C4-2B (cell line): ENCODE data around the gene NCK2.

Experiments
- H3K27ac ChIP-seq: fragments of 450-650 bp; 2 replicates; pipeline ENCODE4 v1.5.1; 2017
- ZFX ChIP-seq: fragments of 450-650 bp; IDR thresholded peaks from 2 replicates; pipeline ENCODE4 v1.6.1; 2017
- TF ChIP-seq, protein P1 (sequence below): fragments of 450-650 bp; conservative IDR thresholded peaks from 2 replicates; pipeline ENCODE4 v1.5.1; 2017; ENCODE audit warnings: mild to moderate bottlenecking

NCK2 gene

DNA sequence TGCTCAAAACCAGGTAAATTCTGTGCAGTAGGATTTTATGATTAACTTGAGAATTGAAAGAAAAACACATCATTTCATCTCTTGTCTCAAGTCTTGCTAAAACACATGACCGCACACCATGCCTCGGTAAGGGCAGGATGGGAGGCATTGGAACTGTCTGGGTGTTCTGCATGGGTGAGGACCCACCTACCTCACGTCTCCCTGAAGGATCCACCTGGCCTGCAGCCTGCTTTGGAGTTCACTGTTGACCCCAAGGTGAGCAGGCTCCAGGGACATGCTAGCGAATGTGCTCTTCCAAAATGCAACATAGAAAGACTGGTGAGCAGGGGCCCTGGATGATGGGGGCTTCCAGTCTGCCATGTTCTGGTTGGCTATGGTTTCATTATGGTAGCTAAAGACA lies 131.5 kb downstream of the NCK2 start:
- TF ChIP-seq, protein P1, sequence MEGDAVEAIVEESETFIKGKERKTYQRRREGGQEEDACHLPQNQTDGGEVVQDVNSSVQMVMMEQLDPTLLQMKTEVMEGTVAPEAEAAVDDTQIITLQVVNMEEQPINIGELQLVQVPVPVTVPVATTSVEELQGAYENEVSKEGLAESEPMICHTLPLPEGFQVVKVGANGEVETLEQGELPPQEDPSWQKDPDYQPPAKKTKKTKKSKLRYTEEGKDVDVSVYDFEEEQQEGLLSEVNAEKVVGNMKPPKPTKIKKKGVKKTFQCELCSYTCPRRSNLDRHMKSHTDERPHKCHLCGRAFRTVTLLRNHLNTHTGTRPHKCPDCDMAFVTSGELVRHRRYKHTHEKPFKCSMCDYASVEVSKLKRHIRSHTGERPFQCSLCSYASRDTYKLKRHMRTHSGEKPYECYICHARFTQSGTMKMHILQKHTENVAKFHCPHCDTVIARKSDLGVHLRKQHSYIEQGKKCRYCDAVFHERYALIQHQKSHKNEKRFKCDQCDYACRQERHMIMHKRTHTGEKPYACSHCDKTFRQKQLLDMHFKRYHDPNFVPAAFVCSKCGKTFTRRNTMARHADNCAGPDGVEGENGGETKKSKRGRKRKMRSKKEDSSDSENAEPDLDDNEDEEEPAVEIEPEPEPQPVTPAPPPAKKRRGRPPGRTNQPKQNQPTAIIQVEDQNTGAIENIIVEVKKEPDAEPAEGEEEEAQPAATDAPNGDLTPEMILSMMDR = no peak
- TF ChIP-seq ZFX = no peak
- no peak overlapping the region for H3K27ac ChIP-seq

DNA sequence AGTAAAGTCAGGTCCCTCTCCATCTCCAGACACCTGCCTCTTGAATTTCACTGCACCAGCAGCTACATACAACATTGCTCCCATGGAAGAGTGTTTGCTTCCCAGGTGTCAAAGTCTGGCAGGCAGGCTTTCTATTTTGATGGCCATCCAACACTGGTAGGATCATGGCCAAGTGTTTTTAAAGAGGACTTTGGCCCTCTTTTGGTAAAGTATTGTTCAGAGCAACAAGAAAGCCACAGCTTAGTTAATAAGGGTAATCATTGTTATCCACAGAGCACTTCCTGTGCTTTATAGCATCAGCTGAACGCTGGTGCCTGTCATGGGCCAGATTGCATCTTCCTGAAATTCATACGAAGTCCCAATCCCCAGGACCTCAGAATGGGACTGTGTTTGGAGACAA lies 133.2 kb downstream of the NCK2 start:
- TF ChIP-seq ZFX = no peak
- TF ChIP-seq, protein P1 = no peak
- H3K27ac ChIP-seq = no peak overlapping the region

DNA sequence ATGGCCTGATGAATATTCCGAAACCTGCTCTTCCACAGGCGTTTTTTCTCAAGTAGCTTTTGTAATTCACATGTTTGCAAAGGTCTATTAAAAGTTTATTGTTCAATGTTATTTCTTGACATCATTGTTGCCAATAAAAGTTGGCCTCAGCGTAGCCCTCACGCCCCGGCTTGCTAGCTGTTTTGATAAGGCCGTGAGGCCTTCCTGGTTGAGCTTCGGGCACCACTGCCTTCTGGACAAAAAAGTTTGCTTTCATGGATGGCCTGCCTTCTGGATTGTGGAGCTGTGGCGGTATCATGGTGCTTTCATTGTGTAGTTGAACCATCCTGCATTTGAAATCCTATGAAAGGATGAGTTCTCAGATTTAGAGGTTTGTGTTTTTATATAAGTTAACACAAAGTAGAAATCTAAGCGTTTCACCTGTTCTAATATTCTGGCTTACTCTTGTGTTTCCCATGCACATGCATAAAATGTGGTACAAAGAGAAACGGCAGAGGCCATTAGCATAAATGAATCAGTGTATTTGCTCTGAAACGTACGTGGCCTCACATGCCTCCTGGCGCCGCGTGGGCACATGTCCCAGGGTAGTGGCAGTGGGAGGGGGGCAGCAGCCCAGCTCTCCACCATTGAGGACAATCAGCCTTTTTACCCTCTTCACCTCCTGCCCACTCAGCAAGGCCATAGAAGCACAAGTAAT lies 134.5 kb downstream of the NCK2 start:
- no peak for TF ChIP-seq ZFX
- TF ChIP-seq, protein P1 = no peak
- H3K27ac ChIP-seq = no peak overlapping the region; the same call in 1 of the 2 replicates

DNA sequence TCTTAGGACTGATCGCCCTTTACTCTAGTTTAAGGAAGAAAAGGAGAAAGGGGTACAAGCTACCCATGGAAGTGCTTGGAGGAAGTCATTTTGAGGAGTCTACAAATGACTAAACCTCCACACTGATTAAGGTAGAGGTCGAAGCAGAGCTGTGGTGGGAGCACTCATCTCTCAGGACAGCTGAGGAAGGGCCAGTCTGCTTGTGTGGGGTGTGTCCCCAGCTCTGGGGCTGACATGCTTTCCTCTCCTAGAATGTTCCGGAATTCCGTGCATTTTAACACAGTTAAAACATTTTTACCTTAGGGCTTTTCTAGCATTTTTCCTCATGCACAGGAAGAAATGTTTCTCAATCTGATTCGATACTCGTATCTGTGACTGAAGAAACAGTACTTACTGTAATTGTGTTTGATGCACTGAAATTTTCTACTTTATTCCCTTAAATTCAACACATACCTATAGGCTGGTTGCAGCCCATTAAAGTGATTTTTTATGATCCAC lies 135.1 kb downstream of the NCK2 start:
- no peak for TF ChIP-seq ZFX
- TF ChIP-seq, protein P1 = no peak
- H3K27ac ChIP-seq = no peak overlapping the region; the same call in 1 of the 2 replicates

DNA sequence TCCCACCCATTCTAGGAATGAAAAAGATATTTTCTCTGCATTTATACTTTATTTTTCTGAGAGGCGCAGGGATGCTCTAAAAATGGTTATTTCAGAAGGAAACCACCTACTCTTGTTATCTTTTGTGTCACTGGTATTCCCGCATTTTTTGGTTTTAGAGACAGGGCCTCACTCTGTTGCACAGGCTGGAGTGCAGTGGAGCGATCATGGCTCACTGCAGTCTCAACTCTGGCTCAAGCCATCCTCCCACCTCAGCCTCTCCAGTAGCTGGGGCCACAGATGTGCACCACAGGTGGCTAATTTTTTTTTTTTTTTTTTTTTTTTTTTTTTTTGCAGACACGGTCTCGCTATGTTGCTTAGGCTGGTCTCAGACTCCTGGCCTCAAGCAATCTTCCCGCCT lies 135.9 kb downstream of the NCK2 start:
- no peak overlapping the region for H3K27ac ChIP-seq
- TF ChIP-seq ZFX = no peak
- TF ChIP-seq, protein P1 = no peak

DNA sequence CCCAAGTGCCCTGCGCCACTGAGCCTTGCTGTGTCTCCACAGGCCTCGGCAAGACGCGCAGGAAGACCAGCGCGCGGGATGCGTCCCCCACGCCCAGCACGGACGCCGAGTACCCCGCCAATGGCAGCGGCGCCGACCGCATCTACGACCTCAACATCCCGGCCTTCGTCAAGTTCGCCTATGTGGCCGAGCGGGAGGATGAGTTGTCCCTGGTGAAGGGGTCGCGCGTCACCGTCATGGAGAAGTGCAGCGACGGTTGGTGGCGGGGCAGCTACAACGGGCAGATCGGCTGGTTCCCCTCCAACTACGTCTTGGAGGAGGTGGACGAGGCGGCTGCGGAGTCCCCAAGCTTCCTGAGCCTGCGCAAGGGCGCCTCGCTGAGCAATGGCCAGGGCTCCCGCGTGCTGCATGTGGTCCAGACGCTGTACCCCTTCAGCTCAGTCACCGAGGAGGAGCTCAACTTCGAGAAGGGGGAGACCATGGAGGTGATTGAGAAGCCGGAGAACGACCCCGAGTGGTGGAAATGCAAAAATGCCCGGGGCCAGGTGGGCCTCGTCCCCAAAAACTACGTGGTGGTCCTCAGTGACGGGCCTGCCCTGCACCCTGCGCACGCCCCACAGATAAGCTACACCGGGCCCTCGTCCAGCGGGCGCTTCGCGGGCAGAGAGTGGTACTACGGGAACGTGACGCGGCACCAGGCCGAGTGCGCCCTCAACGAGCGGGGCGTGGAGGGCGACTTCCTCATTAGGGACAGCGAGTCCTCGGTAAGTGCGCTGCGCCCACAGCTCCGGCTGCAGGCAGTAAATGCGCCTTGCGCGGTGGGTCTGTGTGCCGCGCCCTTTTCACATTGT lies 136.8 kb downstream of the NCK2 start:
- H3K27ac ChIP-seq = no peak overlapping the region
- TF ChIP-seq ZFX = no peak
- TF ChIP-seq, protein P1 = no peak

DNA sequence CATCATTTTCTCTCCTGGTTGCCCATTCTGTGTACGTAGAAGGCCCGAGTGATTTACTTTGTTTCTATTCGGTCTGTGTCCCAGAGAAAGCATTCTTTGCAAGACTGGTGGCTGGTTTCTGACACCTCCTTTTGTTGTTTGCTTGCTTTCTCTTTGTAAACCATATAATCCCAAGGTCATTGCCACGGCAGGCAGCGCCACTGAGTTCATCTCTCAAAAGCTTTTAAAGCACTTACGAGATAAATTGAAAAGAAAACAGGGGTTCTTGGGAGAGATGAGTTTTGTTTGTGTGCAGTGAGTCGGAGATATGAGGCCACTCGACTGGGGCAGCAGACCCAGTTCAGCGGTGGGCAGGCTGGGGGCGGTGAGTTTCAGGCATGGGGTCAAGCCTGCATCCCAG lies 137.6 kb downstream of the NCK2 start:
- TF ChIP-seq ZFX = no peak
- TF ChIP-seq, protein P1 = no peak
- no peak overlapping the region for H3K27ac ChIP-seq
